A673 (cell line): Measurements from ENCODE around the gene RGCC. TPM values are rescaled to one million over a fixed set of nuclear protein-coding genes. Genes with fewer than 3 reads are reported as not detected.
"Not testable (repeated sequence)": the region's sequence is repeated elsewhere in the genome, so short reads cannot be mapped to it uniquely, and the experiment has no call there.

Experiments used
- BruUV-seq: library from RNA; stranded (reverse); fragments of 400-500 nt; replicated peaks from 2 replicates; lab custom pipeline; 2021; lab: Mats Ljungman, UMichigan
- CTCF ChIA-PET: fragments of 300-600 bp; sonication (Branson Sonifier 250); formaldehyde crosslinking; loops from one replicate; lab custom pipeline; 2022; ENCODE audit warnings: antibody characterized with exemption; lab: Charles Lee
- POLR2A ChIA-PET: fragments of 300-600 bp; sonication (Branson Sonifier 250); formaldehyde crosslinking; loops from one replicate; lab custom pipeline; 2022; ENCODE audit warnings: antibody characterized with exemption; ENCODE audit not compliant: low non-redundant PET; lab: Charles Lee
- DNase-seq: peaks from one replicate; pipeline ENCODE4 v3.0.0-alpha.2; 2015; ENCODE audit warnings: low spot score
- H3K27ac ChIP-seq: fragments of 200-600 bp; sonication (generic); 2 replicates; pipeline ENCODE4 v1.5.1; 2016; ENCODE audit warnings: mixed run types, low read depth, mild to moderate bottlenecking, mixed read lengths, antibody characterized with exemption, low read length; ENCODE audit not compliant: poor library complexity, severe bottlenecking
- H3K27me3 ChIP-seq: fragments of 200-600 bp; sonication (generic); replicated peaks from 2 replicates; pipeline ENCODE4 v1.6.1; 2017; ENCODE audit warnings: mixed run types, low read depth, mild to moderate bottlenecking, mixed read lengths, antibody characterized with exemption, low read length; ENCODE audit not compliant: insufficient read depth, poor library complexity
- H3K36me3 ChIP-seq: fragments of 200-600 bp; sonication (generic); 2 replicates; pipeline ENCODE4 v1.6.1; 2016; ENCODE audit warnings: mixed run types, mild to moderate bottlenecking, mixed read lengths, antibody characterized with exemption, low read length; ENCODE audit not compliant: insufficient read depth, poor library complexity, severe bottlenecking
- H3K4me1 ChIP-seq: fragments of 200-600 bp; sonication (generic); 2 replicates; pipeline ENCODE4 v1.6.1; 2017; ENCODE audit warnings: mixed run types, mild to moderate bottlenecking, mixed read lengths, antibody characterized with exemption, low read length; ENCODE audit not compliant: insufficient read depth, poor library complexity, severe bottlenecking
- H3K4me3 ChIP-seq: fragments of 200-600 bp; sonication (generic); 2 replicates; pipeline ENCODE4 v1.5.1; 2016; ENCODE audit warnings: low read depth, mixed run types, mild to moderate bottlenecking, mixed read lengths, low read length; ENCODE audit not compliant: poor library complexity, severe bottlenecking
- H3K9me3 ChIP-seq: fragments of 200-600 bp; sonication (generic); 2 replicates; pipeline ENCODE4 v1.6.1; 2016; ENCODE audit warnings: mixed run types, low read depth, mild to moderate bottlenecking, mixed read lengths, antibody characterized with exemption, low read length; ENCODE audit not compliant: poor library complexity, severe bottlenecking
- CTCF ChIP-seq: fragments of 300-800, 200-600 bp; sonication (generic); conservative IDR thresholded peaks from 2 replicates; pipeline ENCODE4 v1.5.1; 2017; ENCODE audit warnings: low read depth, mild to moderate bottlenecking, antibody characterized with exemption, low read length, moderate library complexity, mixed read lengths
- EZH2 ChIP-seq: fragments of 200-600 bp; sonication (generic); IDR thresholded peaks from 2 replicates; pipeline ENCODE4 v1.6.1; 2017; ENCODE audit warnings: borderline replicate concordance, low read depth, mild to moderate bottlenecking, mixed read lengths, antibody characterized with exemption, low read length; ENCODE audit not compliant: poor library complexity, severe bottlenecking
- intact Hi-C: fragments of 100-400 bp; cut with micrococcal nuclease; formaldehyde crosslinking; loops from one replicate; pipeline ENCODE4 v1.10.0; 2022; ENCODE audit not compliant: unreplicated experiment
- total RNA-seq: library from RNA; stranded (reverse); gene quantifications from 2 replicates; pipeline ENCODE4 v1.2.3, GENCODE V29; 2021

RGCC gene
- total RNA-seq, 1 experiment from 2014 or later = not detected

DNA sequence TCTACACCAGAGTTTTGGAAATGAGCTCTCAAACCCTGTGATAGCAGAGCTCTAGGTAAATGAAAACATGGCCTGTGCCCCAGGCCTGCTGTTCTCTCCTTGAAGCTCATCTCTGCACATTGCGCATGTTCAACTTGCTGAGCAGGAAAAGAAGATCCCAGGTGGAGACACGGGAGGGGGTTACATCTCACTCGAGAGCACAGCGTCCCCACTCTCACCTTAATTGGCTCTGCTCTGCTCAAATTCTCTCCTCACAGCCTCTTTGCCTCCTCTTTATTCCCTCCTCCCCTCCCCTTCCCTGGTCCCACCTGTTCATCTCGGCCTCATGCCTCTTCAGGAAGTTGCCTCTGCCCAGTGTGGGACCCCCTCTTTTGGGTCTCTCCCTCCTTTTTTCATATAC is 44.7 kb downstream of the RGCC start:
- no peak overlapping the region for H3K27ac ChIP-seq
- H3K4me3 ChIP-seq = no peak overlapping the region
- TF ChIP-seq EZH2 (no peak), CTCF (no peak)
- BruUV-seq = no TSS peak
- intact Hi-C loops = no loop called here
- ChIA-PET CTCF (no interaction called here), POLR2A (interaction anchor here (0.7 kb wide), 1 partner anchor 133 kb away, joined by 3 read pairs; no protein-coding TSS in a partner anchor)
- H3K4me1 ChIP-seq = no peaks in the 10 kb centered on the region
- no peaks in the 10 kb centered on the region for H3K27me3 ChIP-seq
- no peak for DNase-seq
- H3K36me3 ChIP-seq = no peaks in the 10 kb centered on the region
- H3K9me3 ChIP-seq = no peaks in the 10 kb centered on the region

DNA sequence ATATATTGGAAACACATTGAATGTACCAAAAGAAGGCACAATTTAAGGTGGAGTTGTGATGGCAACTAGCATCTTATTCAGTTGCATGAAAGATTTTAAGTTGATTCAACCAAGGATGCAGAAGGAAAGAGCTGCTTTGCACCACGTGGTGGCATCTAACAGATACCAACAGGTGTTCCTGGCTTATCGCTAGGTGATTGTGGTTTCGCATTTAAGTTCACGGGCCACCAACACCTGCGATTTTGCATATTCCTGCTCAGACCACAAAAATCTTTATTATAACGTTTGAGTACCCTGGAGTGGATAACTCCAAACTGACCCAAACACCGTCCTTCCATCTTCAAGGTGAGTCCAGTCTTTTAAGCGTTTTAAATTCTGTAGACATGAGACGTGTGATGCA is 45.3 kb downstream of the RGCC start:
- POLR2A ChIA-PET = no interaction called here
- DNase-seq = no peak
- no peaks in the 10 kb centered on the region for H3K27me3 ChIP-seq
- intact Hi-C loops = no loop called here
- no peak overlapping the region for H3K27ac ChIP-seq
- no peaks in the 10 kb centered on the region for H3K4me1 ChIP-seq
- H3K36me3 ChIP-seq = no peaks in the 10 kb centered on the region
- no peaks in the 10 kb centered on the region for H3K9me3 ChIP-seq
- CTCF ChIA-PET = no interaction called here
- BruUV-seq = no TSS peak
- TF ChIP-seq EZH2 (no peak), CTCF (no peak)
- H3K4me3 ChIP-seq = no peak overlapping the region

DNA sequence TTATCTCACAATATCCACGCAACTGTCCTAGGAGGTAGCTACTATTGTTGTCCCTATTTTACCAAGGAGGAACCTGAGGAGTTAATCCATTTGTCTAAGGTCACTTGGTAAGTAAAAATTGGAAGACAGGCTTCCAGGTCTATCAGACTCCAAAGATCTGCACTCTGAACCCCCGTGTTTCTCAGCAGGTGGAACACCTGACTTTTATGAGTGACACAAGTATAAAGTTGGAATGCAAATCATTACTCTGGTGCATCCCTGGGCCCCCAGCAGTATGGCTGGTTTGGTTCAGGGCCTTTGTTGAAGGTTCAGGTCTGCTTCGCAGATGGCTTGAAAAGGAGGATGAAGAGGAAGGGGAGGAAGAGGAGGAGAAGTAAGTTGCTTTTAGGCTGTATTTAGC is 46.0 kb downstream of the RGCC start:
- intact Hi-C loops = no loop called here
- Histone ChIP-seq H3K9me3 (no peaks in the 10 kb centered on the region), H3K27ac (no peak overlapping the region), H3K36me3 (no peaks in the 10 kb centered on the region), H3K4me1 (no peaks in the 10 kb centered on the region), H3K4me3 (no peak overlapping the region), H3K27me3 (no peaks in the 10 kb centered on the region)
- no peak for DNase-seq
- TF ChIP-seq CTCF (no peak), EZH2 (no peak)
- POLR2A ChIA-PET = no interaction called here
- CTCF ChIA-PET = no interaction called here
- BruUV-seq = no TSS peak

- H3K27ac ChIP-seq, POLR2A ChIA-PET, H3K4me1 ChIP-seq, DNase-seq, H3K36me3 ChIP-seq, H3K4me3 ChIP-seq, H3K27me3 ChIP-seq, CTCF ChIA-PET, BruUV-seq, intact Hi-C loops, H3K9me3 ChIP-seq: not testable (repeated sequence)
Measured at GRCh38 chr13:41504657-41505056, 47.3 kb downstream of the RGCC start.
